ENCODE data around the gene CYP2B6. TPM values are rescaled to one million over a fixed set of nuclear protein-coding genes. Genes with fewer than 3 reads are reported as not detected.

The CYP2B6 gene
- total and polyA plus RNA-seq, 2 donors (not counting 3 experiments of a cell fraction or from before 2014, with no cell fraction given) = not detected

- dilution Hi-C loops (cut with MboI; ENCODE audit: extremely low pct_ligation_motif_present, low sequenced_read_pairs) (no loop called here), intact Hi-C loops (cut with micrococcal nuclease) (no loop called here)
- Histone ChIP-seq H3K27me3 (ENCODE audit: control insufficient read depth in 2 of 2, insufficient read depth in 2 of 2, low read length in 2 of 2) (no peaks in the 10 kb centered on the region), H4K20me1 (replicated peaks; ENCODE audit: control insufficient read depth, extremely low read depth, insufficient read depth, low read length) (no peaks in the 10 kb centered on the region), H3K79me2 (ENCODE audit: control insufficient read depth, insufficient read depth, low read length) (no peaks in the 10 kb centered on the region), H3K27ac (ENCODE audit: insufficient read depth, low read depth, low read length) (no peak overlapping the region), H3K9me3 (replicated peaks; ENCODE audit: control insufficient read depth, insufficient read depth, low read length) (no peaks in the 10 kb centered on the region), H2AFZ (ENCODE audit: low read depth, low read length) (no peak overlapping the region), H3K9ac (replicated peaks; ENCODE audit: extremely low read depth, insufficient read depth, low read length) (no peak overlapping the region), H3K4me3 (replicated peaks in 1 of 3; ENCODE audit: insufficient read depth in 1 of 3, low read depth in 1 of 3, low read length in 3 of 3) (no peak overlapping the region), H3K9me1 (replicated peaks; ENCODE audit: control insufficient read depth, extremely low read depth, insufficient read depth, low read length) (no peaks in the 10 kb centered on the region), H3K4me1 (ENCODE audit: control insufficient read depth, extremely low read depth, insufficient read depth, low read length) (peaks cover 6% of the 10 kb centered on the region), H3K4me2 (ENCODE audit: insufficient read depth, low read length) (no peak overlapping the region), H3K36me3 (ENCODE audit: control insufficient read depth in 2 of 2, extremely low read depth in 1 of 2, insufficient read depth in 2 of 2, low read length in 2 of 2) (no peaks in the 10 kb centered on the region)
- TF ChIP-seq FOS (IDR thresholded peaks at IDR 0.05; ENCODE audit: borderline replicate concordance, insufficient read depth, low read length) = no peak
- no peak for TF ChIP-seq MAX (IDR thresholded peaks at IDR 0.05; ENCODE audit: insufficient read depth, insufficient read length)
- TF ChIP-seq CTCF (IDR thresholded peaks at IDR 0.05; ENCODE audit: extremely low read depth in 1 of 2, insufficient read depth in 1 of 2, low read depth in 1 of 2, low read length in 2 of 2) = no peak
- no peak for TF ChIP-seq EZH2 (IDR thresholded peaks at IDR 0.05; ENCODE audit: borderline replicate concordance, low read depth, low read length, severe bottlenecking)
- TF ChIP-seq GATA2 (IDR thresholded peaks at IDR 0.05; ENCODE audit: insufficient read depth, insufficient read length, low read depth, low read length) = no peak
- TF ChIP-seq POLR2A (IDR thresholded peaks at IDR 0.05; ENCODE audit: low read depth, low read length) = no peak
- no peak for TF ChIP-seq MYC (IDR thresholded peaks at IDR 0.05; ENCODE audit: low read depth, low read length)
- TF ChIP-seq POLR2AphosphoS5 (IDR thresholded peaks at IDR 0.05; ENCODE audit: insufficient read depth, low read depth, low read length) = no peak
- TF ChIP-seq JUN (IDR thresholded peaks at IDR 0.05; ENCODE audit: borderline replicate concordance, insufficient read depth, insufficient read length, low read depth) = no peak
- no peak for DNase-seq (ENCODE audit: low read depth, low spot score)
- ChIA-PET CTCF (interaction anchor here (1.2 kb wide), 1 partner anchor 68 kb away, joined by 4 read pairs; no protein-coding TSS in a partner anchor), POLR2A (no interaction called here)
- no TSS peak for BruUV-seq (replicated peaks)
- no peak for FAIRE-seq
Measured at GRCh38 chr19:40947573-40947972, 43.5 kb upstream of the CYP2B6 start.

Data from endothelial cell of umbilical vein (primary cell).